GM19240 (cell line): ENCODE results near the gene ADAMTS12.

ENCODE experiments used
- DNase-seq: peaks from one replicate; pipeline ENCODE4 v3.0.0; 2011; ENCODE audit warnings: low spot score; ENCODE audit not compliant: insufficient read length

The ADAMTS12 gene, protein sequence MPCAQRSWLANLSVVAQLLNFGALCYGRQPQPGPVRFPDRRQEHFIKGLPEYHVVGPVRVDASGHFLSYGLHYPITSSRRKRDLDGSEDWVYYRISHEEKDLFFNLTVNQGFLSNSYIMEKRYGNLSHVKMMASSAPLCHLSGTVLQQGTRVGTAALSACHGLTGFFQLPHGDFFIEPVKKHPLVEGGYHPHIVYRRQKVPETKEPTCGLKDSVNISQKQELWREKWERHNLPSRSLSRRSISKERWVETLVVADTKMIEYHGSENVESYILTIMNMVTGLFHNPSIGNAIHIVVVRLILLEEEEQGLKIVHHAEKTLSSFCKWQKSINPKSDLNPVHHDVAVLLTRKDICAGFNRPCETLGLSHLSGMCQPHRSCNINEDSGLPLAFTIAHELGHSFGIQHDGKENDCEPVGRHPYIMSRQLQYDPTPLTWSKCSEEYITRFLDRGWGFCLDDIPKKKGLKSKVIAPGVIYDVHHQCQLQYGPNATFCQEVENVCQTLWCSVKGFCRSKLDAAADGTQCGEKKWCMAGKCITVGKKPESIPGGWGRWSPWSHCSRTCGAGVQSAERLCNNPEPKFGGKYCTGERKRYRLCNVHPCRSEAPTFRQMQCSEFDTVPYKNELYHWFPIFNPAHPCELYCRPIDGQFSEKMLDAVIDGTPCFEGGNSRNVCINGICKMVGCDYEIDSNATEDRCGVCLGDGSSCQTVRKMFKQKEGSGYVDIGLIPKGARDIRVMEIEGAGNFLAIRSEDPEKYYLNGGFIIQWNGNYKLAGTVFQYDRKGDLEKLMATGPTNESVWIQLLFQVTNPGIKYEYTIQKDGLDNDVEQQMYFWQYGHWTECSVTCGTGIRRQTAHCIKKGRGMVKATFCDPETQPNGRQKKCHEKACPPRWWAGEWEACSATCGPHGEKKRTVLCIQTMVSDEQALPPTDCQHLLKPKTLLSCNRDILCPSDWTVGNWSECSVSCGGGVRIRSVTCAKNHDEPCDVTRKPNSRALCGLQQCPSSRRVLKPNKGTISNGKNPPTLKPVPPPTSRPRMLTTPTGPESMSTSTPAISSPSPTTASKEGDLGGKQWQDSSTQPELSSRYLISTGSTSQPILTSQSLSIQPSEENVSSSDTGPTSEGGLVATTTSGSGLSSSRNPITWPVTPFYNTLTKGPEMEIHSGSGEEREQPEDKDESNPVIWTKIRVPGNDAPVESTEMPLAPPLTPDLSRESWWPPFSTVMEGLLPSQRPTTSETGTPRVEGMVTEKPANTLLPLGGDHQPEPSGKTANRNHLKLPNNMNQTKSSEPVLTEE (N-terminal part only)

GRCh38 chr5:33891788-33892619, at the start of gene ADAMTS12:
Gene ADAMTS12, minus strand, starts transcription at chr5:33891990. Its CDS starts 134 bp downstream, at chr5:33891856.
- DNase-seq, result no peak

- DNase-seq, result no peak
Observed at GRCh38 chr5:33941090-33941489, 49.3 kb upstream of the ADAMTS12 start.

DNA sequence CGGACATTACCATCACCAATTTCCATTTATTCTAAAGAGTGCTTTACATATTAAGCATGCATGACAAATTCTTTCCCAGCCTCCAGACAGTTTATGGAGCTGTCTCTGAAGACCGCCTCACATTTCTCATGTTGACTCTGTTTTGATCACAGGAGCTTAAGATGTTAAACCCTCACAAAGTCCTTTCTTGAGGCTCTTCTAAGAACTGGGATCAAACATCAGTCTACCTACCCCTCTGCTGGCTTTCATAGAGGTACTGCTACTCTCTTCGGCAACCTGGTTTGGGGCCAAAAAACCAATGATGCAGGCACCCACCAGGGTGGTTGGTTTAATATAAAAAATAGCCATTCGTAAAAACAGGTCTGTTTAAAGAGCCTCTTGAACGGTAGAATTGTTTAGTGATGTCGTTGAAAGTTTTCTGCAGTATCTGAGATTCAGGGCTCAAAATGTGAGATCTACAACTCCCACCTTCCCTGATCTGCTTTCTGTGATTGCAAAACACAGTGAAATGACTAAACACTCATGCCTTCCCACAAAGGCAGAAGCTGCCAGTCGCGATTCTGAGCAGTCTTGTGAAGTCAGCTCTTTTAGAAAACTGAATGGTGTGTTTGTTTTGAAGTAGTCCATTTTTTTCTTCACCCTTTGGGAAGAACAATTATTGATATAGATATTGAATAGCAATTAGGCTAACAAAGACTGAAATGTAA, 47.9 kb upstream of the ADAMTS12 start:
- DNase-seq, result no peak

DNA sequence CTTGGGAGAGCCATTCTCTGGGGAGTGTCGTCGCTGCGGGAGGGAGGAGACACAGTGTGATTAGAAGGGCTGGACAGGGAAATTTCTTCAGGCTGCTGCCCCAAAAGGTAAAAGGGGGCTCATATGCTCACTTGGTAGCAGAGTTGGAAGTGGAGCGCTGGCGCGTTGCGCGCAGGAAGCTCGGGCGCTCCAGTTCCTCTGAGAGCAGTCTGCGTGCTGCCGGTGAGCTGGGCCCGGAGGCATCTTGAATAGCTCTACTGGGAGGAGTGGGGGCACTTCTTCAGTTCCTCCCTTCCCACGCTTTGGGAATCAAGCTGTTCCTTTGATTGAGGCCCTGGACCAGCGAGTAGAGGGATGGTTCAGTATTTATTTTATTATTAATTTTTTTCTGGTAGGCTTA, 47.1 kb upstream of the ADAMTS12 start:
- DNase-seq, result no peak

DNA sequence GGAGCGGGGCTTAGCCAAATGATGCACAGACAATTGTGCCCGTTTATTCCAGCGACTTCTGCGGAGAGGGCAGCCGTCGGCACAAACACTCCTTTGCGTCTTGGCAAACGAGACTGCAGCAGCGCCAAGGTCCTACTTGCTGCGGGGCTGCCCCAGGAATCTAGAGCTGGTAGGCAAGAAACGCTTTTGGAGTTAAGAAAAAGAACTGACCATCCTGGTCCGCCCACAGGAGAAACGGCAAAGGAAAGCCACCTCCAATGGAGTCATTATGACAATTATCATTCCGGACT, 46.7 kb upstream of the ADAMTS12 start:
- no peak for DNase-seq

- no peak for DNase-seq
Observed at GRCh38 chr5:33937707-33938506, 46.1 kb upstream of the ADAMTS12 start.

DNA sequence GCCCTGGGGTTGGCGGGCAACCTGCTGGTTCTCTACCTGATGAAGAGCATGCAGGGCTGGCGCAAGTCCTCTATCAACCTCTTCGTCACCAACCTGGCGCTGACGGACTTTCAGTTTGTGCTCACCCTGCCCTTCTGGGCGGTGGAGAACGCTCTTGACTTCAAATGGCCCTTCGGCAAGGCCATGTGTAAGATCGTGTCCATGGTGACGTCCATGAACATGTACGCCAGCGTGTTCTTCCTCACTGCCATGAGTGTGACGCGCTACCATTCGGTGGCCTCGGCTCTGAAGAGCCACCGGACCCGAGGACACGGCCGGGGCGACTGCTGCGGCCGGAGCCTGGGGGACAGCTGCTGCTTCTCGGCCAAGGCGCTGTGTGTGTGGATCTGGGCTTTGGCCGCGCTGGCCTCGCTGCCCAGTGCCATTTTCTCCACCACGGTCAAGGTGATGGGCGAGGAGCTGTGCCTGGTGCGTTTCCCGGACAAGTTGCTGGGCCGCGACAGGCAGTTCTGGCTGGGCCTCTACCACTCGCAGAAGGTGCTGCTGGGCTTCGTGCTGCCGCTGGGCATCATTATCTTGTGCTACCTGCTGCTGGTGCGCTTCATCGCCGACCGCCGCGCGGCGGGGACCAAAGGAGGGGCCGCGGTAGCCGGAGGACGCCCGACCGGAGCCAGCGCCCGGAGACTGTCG, 45.4 kb upstream of the ADAMTS12 start:
- DNase-seq, result no peak

DNA sequence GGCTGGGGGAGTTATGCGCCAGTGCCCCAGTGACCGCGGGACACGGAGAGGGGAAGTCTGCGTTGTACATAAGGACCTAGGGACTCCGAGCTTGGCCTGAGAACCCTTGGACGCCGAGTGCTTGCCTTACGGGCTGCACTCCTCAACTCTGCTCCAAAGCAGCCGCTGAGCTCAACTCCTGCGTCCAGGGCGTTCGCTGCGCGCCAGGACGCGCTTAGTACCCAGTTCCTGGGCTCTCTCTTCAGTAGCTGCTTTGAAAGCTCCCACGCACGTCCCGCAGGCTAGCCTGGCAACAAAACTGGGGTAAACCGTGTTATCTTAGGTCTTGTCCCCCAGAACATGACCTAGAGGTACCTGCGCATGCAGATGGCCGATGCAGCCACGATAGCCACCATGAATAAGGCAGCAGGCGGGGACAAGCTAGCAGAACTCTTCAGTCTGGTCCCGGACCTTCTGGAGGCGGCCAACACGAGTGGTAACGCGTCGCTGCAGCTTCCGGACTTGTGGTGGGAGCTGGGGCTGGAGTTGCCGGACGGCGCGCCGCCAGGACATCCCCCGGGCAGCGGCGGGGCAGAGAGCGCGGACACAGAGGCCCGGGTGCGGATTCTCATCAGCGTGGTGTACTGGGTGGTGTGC, 44.7 kb upstream of the ADAMTS12 start, which contains the start of gene RXFP3:
RXFP3 (plus strand) TSS at position 6 of the 636 bp plus-strand sequence; CDS start at position 361, 355 bp downstream.
- DNase-seq, result no peak

- peak; percentile 45 for DNase-seq
Observed at GRCh38 chr5:33936004-33936380, 44.2 kb upstream of the ADAMTS12 start.

GRCh38 chr5:33934176-33934575, 42.4 kb upstream of the ADAMTS12 start:
- no peak for DNase-seq

DNA sequence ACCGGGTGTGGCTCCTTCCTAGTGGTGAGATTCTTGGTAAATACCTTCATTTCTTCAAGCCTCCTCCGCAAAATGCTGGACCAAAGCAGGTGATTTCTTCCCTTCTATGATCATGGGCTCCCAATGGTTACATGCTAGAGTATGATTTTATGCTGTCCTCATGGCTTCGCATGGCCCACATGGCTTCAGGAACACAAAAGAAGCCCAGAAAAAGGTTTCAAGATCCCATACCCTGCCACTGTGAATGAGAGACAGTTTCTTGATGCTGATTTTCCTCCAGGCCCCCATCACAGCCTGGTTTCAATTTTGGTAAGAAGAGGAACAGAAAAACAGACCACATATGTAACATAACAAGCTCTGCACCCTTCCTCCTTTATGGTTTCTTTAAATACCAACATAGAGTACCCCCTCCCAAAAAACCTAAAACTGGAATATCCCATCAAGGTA, 42.0 kb upstream of the ADAMTS12 start:
- DNase-seq, result peak; percentile 18

DNA sequence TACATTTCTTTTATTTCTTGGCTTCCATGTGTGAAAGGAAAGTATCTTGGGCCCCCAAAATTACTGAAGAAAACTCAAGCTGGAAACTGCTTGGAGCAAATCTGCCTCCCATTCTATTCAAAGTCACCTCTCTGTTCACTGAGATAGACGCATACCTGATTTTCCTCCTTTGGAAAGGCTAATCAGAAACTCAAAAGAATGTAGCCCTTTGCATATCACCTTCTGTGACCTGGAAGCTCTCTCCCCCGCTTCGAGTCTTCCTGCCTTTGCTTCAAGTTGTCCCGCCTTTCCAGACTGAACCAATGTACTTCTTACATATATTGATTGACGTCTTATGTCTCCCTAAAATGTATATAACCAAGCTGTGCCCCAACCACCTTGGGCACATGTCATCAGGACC, 39.3 kb upstream of the ADAMTS12 start:
- DNase-seq, result no peak

- DNase-seq, result no peak
Observed at GRCh38 chr5:33929925-33930690, 38.3 kb upstream of the ADAMTS12 start.

GRCh38 chr5:33928283-33928682, 36.5 kb upstream of the ADAMTS12 start:
- no peak for DNase-seq

DNA sequence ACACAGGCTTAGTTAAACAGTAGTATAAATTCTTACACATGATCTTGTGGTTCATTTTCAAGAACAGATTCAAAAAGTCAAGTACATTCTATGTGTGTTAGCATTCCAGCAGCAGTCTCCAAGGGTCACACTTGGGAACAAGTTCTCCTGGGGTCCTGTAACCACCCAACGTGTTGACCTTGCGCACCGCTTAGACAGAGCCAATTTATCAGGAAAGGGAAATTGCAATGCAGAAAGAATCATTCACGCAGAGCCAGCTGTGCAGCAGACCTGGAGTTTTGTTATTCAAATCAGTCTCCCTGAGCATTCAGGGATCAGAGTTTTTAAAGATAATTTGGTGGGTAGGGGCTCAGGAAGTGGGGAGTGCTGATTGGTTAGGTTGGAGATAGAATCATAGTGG, 35.9 kb upstream of the ADAMTS12 start:
- no peak for DNase-seq

- no peak for DNase-seq
Observed at GRCh38 chr5:33925278-33925677, 33.5 kb upstream of the ADAMTS12 start.

- DNase-seq, result no peak
Observed at GRCh38 chr5:33921002-33921401, 29.2 kb upstream of the ADAMTS12 start.
